ENCODE data around the gene F5.
"Not testable (repeated sequence)": the region's sequence is repeated elsewhere in the genome, so short reads cannot be mapped to it uniquely, and the experiment has no call there.

Gene F5

GRCh38 chr1:169507413-169507812 lies 78.9 kb downstream of the F5 start:
- DNase-seq (ENCODE audit: extremely low read depth, insufficient read length), result no peak
- Histone ChIP-seq H3K4me3 (replicated peaks; ENCODE audit: low read depth, low read length) (no peak overlapping the region), H3K27me3 (replicated peaks; ENCODE audit: control insufficient read depth, insufficient read depth, low read length) (no peaks in the 10 kb centered on the region), H3K36me3 (ENCODE audit: control insufficient read depth, insufficient read depth, low read length) (no peaks in the 10 kb centered on the region)
- TF ChIP-seq, protein P1, sequence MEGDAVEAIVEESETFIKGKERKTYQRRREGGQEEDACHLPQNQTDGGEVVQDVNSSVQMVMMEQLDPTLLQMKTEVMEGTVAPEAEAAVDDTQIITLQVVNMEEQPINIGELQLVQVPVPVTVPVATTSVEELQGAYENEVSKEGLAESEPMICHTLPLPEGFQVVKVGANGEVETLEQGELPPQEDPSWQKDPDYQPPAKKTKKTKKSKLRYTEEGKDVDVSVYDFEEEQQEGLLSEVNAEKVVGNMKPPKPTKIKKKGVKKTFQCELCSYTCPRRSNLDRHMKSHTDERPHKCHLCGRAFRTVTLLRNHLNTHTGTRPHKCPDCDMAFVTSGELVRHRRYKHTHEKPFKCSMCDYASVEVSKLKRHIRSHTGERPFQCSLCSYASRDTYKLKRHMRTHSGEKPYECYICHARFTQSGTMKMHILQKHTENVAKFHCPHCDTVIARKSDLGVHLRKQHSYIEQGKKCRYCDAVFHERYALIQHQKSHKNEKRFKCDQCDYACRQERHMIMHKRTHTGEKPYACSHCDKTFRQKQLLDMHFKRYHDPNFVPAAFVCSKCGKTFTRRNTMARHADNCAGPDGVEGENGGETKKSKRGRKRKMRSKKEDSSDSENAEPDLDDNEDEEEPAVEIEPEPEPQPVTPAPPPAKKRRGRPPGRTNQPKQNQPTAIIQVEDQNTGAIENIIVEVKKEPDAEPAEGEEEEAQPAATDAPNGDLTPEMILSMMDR (IDR thresholded peaks at IDR 0.05; ENCODE audit: insufficient read depth, low read length, poor library complexity, severe bottlenecking), result no peak

DNA sequence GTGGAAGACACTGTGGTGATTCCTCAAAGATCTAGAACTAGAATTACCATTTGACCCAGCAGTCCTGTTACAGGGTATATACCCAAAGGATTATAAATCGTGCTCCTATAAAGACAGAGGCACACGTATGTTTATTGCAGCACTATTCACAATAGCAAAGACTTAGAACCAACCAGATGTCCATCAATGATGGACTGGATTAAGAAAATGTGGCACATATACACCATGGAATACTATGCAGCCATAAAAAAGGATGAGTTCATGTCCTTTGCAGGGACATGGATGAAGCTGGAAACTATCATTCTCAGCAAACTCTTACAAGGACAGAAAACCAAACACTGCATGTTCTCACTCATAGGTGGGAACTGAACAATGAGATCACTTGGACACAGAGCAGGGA lies 82.7 kb downstream of the F5 start:
- not testable (repeated sequence) for H3K4me3 ChIP-seq (replicated peaks; ENCODE audit: low read depth, low read length); H3K36me3 ChIP-seq (ENCODE audit: control insufficient read depth, insufficient read depth, low read length); DNase-seq (ENCODE audit: extremely low read depth, insufficient read length); H3K27me3 ChIP-seq (replicated peaks; ENCODE audit: control insufficient read depth, insufficient read depth, low read length)

DNA sequence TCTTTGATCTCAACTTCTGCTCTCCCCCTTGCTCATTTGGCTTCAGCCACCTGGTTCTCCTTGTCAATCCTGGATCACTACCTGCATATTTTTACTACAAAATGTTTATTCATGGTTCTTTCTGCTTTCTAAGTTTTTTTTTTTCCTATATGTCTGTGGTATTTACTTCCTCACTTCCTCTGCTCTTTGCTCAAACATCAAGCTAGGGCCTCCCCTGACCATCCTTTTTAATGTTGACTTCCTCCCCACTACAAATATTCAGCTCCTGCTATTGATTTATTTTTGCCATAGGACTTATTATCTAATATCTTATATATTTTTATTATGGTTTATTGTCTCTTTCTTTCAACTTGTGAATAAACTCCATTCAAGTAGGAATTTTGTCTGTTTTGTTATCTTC lies 86.5 kb downstream of the F5 start:
- no peak for DNase-seq (ENCODE audit: extremely low read depth, insufficient read length)
- Histone ChIP-seq H3K4me3 (replicated peaks; ENCODE audit: low read depth, low read length) (no peak overlapping the region), H3K36me3 (ENCODE audit: control insufficient read depth, insufficient read depth, low read length) (no peaks in the 10 kb centered on the region), H3K27me3 (replicated peaks; ENCODE audit: control insufficient read depth, insufficient read depth, low read length) (no peaks in the 10 kb centered on the region)
- TF ChIP-seq, protein P1 (IDR thresholded peaks at IDR 0.05; ENCODE audit: insufficient read depth, low read length, poor library complexity, severe bottlenecking), result no peak

DNA sequence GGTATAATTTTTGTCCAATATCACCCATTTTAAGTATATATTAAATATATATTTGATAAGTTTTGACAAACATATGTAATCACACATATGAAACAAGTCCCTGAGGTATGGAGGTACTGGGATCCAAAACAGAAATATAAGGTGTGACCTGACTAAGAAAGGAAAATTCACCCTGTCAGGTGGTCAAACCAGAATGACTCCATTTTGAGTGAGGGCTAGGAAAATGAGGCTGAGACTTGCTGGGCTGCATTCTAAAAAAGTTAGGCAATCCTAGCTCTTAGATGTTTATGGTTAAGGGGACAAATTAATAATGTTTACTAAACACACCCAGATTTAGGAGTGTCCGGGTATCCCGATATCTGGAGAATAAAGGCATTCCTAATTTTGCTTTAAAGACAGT lies 89.0 kb downstream of the F5 start:
- Histone ChIP-seq H3K27me3 (replicated peaks; ENCODE audit: control insufficient read depth, insufficient read depth, low read length) (no peaks in the 10 kb centered on the region), H3K36me3 (ENCODE audit: control insufficient read depth, insufficient read depth, low read length) (no peaks in the 10 kb centered on the region), H3K4me3 (replicated peaks; ENCODE audit: low read depth, low read length) (no peak overlapping the region)
- no peak for DNase-seq (ENCODE audit: extremely low read depth, insufficient read length)
- TF ChIP-seq, protein P1 (IDR thresholded peaks at IDR 0.05; ENCODE audit: insufficient read depth, low read length, poor library complexity, severe bottlenecking), result no peak

- no peak overlapping the region for H3K4me3 ChIP-seq (replicated peaks; ENCODE audit: low read depth, low read length)
- DNase-seq (ENCODE audit: extremely low read depth, insufficient read length), result no peak
- TF ChIP-seq, protein P1 (IDR thresholded peaks at IDR 0.05; ENCODE audit: insufficient read depth, low read length, poor library complexity, severe bottlenecking), result no peak
- H3K27me3 ChIP-seq (replicated peaks; ENCODE audit: control insufficient read depth, insufficient read depth, low read length), result no peaks in the 10 kb centered on the region
- no peaks in the 10 kb centered on the region for H3K36me3 ChIP-seq (ENCODE audit: control insufficient read depth, insufficient read depth, low read length)
These were observed 90.4 kb downstream of the F5 start for GRCh38 chr1:169495916-169496315.

GRCh38 chr1:169495046-169495775 lies 91.1 kb downstream of the F5 start:
- TF ChIP-seq, protein P1 (IDR thresholded peaks at IDR 0.05; ENCODE audit: insufficient read depth, low read length, poor library complexity, severe bottlenecking), result no peak
- H3K4me3 ChIP-seq (replicated peaks; ENCODE audit: low read depth, low read length), result no peak overlapping the region
- no peaks in the 10 kb centered on the region for H3K36me3 ChIP-seq (ENCODE audit: control insufficient read depth, insufficient read depth, low read length)
- no peak for DNase-seq (ENCODE audit: extremely low read depth, insufficient read length)
- H3K27me3 ChIP-seq (replicated peaks; ENCODE audit: control insufficient read depth, insufficient read depth, low read length), result no peaks in the 10 kb centered on the region
